Stimulated activated CD8-positive, alpha-beta memory T cell treated with anti-CD3 and anti-CD28 coated beads, Interleukin-7, amount 100 ng/mL, for 4 hours (primary cell): ENCODE measurements around the gene ZNF579.

Source experiments
- DNase-seq, 2 donors: peaks; one replicate each; pipeline ENCODE4 v3.0.0-alpha.2; 2020; ENCODE audit warnings: low read depth in 2 of 2

ZNF579 gene

GRCh38 chr19:55611983-55612645, 31.5 kb upstream of the ZNF579 start:
- no peak for DNase-seq

- no peak for DNase-seq
Observed at GRCh38 chr19:55611300-55611982, 30.8 kb upstream of the ZNF579 start.

GRCh38 chr19:55609326-55609725, 28.7 kb upstream of the ZNF579 start:
- DNase-seq: no peak

- DNase-seq: no peak
Observed at GRCh38 chr19:55606817-55607216, 26.2 kb upstream of the ZNF579 start.

- DNase-seq: no peak
Observed at GRCh38 chr19:55606471-55606787, 25.8 kb upstream of the ZNF579 start.

- DNase-seq: peak; percentile 58
Observed at GRCh38 chr19:55605637-55606470, 25.2 kb upstream of the ZNF579 start, which contains the start of gene ZNF865. Gene ZNF865 (plus strand): TSS chr19:55605647. CDS start chr19:55613619, 7,972 bp downstream.

GRCh38 chr19:55605207-55605636, 24.6 kb upstream of the ZNF579 start:
- peak; percentile 97 to 99 for DNase-seq

GRCh38 chr19:55603581-55604292, 23.1 kb upstream of the ZNF579 start:
- no peak for DNase-seq

GRCh38 chr19:55603115-55603514, 22.5 kb upstream of the ZNF579 start:
- no peak for DNase-seq

GRCh38 chr19:55602104-55603001, 21.7 kb upstream of the ZNF579 start:
- no peak for DNase-seq

GRCh38 chr19:55601084-55601483, 20.4 kb upstream of the ZNF579 start:
- DNase-seq: no peak

- no peak for DNase-seq
Observed at GRCh38 chr19:55600662-55601028, 20.0 kb upstream of the ZNF579 start.

- DNase-seq: peak; percentile 73 to 81
Observed at GRCh38 chr19:55599842-55600661, 19.4 kb upstream of the ZNF579 start, which contains the start of gene ZNF524. Gene ZNF524 (plus strand): TSS chr19:55600288. CDS start chr19:55602113, 1,825 bp downstream.

GRCh38 chr19:55599468-55599841, 18.8 kb upstream of the ZNF579 start, which contains the start of gene FIZ1:
Gene FIZ1 (minus strand): TSS chr19:55599517. CDS start chr19:55597865, 1,652 bp downstream.
- peak; percentile 91 to 95 for DNase-seq

- DNase-seq: peak; percentile 83 to 86
Observed at GRCh38 chr19:55598719-55599467, 18.2 kb upstream of the ZNF579 start.

GRCh38 chr19:55598034-55598433, 17.4 kb upstream of the ZNF579 start:
- DNase-seq: no peak

GRCh38 chr19:55597501-55597921, 16.9 kb upstream of the ZNF579 start:
- no peak for DNase-seq

GRCh38 chr19:55596304-55596703, 15.7 kb upstream of the ZNF579 start:
- DNase-seq: no peak

GRCh38 chr19:55594996-55595545, 14.4 kb upstream of the ZNF579 start:
- DNase-seq: no peak
